CD4-positive, alpha-beta memory T cell (primary cell): Measurements from ENCODE around the gene FBL. TPM values are rescaled to one million over a fixed set of nuclear protein-coding genes. Genes with fewer than 3 reads are reported as not detected.
A peak's percentile ranks its signal among the peaks of the same experiment; 100 is the strongest.
"Not testable (repeated sequence)": the region's sequence is repeated elsewhere in the genome, so short reads cannot be mapped to it uniquely, and the experiment has no call there.

ENCODE experiments used
- CTCF ChIA-PET: fragments of 350-600 bp; sonication (Branson Sonifier 250); formaldehyde crosslinking; loops from one replicate; lab custom pipeline; 2021; ENCODE audit warnings: inconsistent platforms; ENCODE audit not compliant: partially characterized antibody; lab: Charles Lee
- POLR2A ChIA-PET: fragments of 350-600 bp; sonication (Branson Sonifier 250); formaldehyde crosslinking; loops from one replicate; lab custom pipeline; 2021; ENCODE audit not compliant: partially characterized antibody; lab: Charles Lee
- DNase-seq, 5 donors: peaks; one replicate each; pipeline versions ENCODE4 v3.0.0 to v3.0.0-alpha.2; 2020 to 2022; ENCODE audit warnings: mixed read lengths in 1 of 5
- H3K27ac ChIP-seq: one replicate; pipeline ENCODE4 v1.7.0; 2013; ENCODE audit warnings: low read depth, low read length
- H3K27me3 ChIP-seq: 2 replicates; pipeline ENCODE4 v1.7.0; 2013; ENCODE audit warnings: mild to moderate bottlenecking, low read length, moderate library complexity; ENCODE audit not compliant: insufficient read depth
- H3K36me3 ChIP-seq: 2 replicates; pipeline ENCODE4 v1.7.0; 2013; ENCODE audit warnings: mild to moderate bottlenecking, low read length, moderate library complexity; ENCODE audit not compliant: insufficient read depth
- H3K4me1 ChIP-seq: 2 replicates; pipeline ENCODE4 v1.7.0; 2013; ENCODE audit warnings: mild to moderate bottlenecking, low read length, moderate library complexity; ENCODE audit not compliant: insufficient read depth
- H3K4me3 ChIP-seq, 2 donors: one replicate each; pipeline ENCODE4 v1.7.0; 2013; ENCODE audit warnings: low read length in 2 of 2, mild to moderate bottlenecking in 1 of 2
- H3K9me3 ChIP-seq, 2 donors: one replicate each; pipeline ENCODE4 v1.7.0; 2013; ENCODE audit warnings: low read length in 2 of 2, control low read depth in 1 of 2; ENCODE audit not compliant: control insufficient read depth in 1 of 2
- H3K27ac Mint-ChIP-seq, 7 donors: one replicate each; pipeline ENCODE4 v1.8.0; 2020 to 2021; ENCODE audit warnings: mixed read lengths in 7 of 7, mild to moderate bottlenecking in 6 of 7, inconsistent platforms in 3 of 7, moderate library complexity in 3 of 7
- H3K27me3 Mint-ChIP-seq, 2 donors: one replicate each; pipeline ENCODE4 v1.8.0; 2020 to 2021; ENCODE audit warnings: mixed read lengths in 2 of 2
- H3K36me3 Mint-ChIP-seq, 2 donors: one replicate each; pipeline ENCODE4 v1.8.0; 2020 to 2021; ENCODE audit warnings: mixed read lengths in 2 of 2, inconsistent platforms in 1 of 2, mild to moderate bottlenecking in 1 of 2
- H3K4me1 Mint-ChIP-seq, 4 donors: one replicate each; pipeline ENCODE4 v1.8.0; 2020 to 2021; ENCODE audit warnings: mixed read lengths in 4 of 4, mild to moderate bottlenecking in 1 of 4
- H3K4me3 Mint-ChIP-seq, 8 donors: one replicate each; pipeline ENCODE4 v1.8.0; 2020 to 2021; ENCODE audit warnings: mixed read lengths in 8 of 8, mild to moderate bottlenecking in 7 of 8, moderate library complexity in 6 of 8, inconsistent platforms in 3 of 8
- H3K9me3 Mint-ChIP-seq, 8 donors: one replicate each; pipeline ENCODE4 v1.8.0; 2020 to 2021; ENCODE audit warnings: mixed read lengths in 8 of 8, mild to moderate bottlenecking in 5 of 8, inconsistent platforms in 3 of 8, moderate library complexity in 1 of 8
- intact Hi-C: fragments of 100-400 bp; cut with micrococcal nuclease; formaldehyde crosslinking; loops from one replicate; pipeline ENCODE4 v1.15.1; 2023
- polyA plus RNA-seq, 2 donors: library from polyadenylated mRNA; unstranded; fragments of 300-500 nt; fragmentation: Illumina TruSeq; gene quantifications; one replicate each; pipeline ENCODE4 v1.2.3, GENCODE V29; 2021
- total RNA-seq, 2 experiments: library from RNA; stranded (reverse); gene quantifications; one replicate each; pipeline ENCODE4 v1.2.3, GENCODE V29; 2021

Gene FBL
- total and polyA plus RNA-seq, 4 experiments from 2014 or later, result 173 to 295 (median 228) TPM

GRCh38 chr19:39811064-39811463 lies 35.1 kb downstream of the FBL start:
- CTCF ChIA-PET, result interaction anchor here (0.7 to 1.1 kb wide), 2 partner anchors 19 to 40 kb away, joined by 3 to 4 read pairs; no protein-coding TSS in a partner anchor
- Histone ChIP-seq H3K36me3 (no peaks in the 10 kb centered on the region), H3K27me3 (no peaks in the 10 kb centered on the region), H3K4me1 (no peaks in the 10 kb centered on the region), H3K27ac (no peak overlapping the region), H3K4me3 (no peak overlapping the region), H3K9me3 (no peaks in the 10 kb centered on the region)
- Mint-ChIP-seq H3K27ac (no peak overlapping the region), H3K4me3 (no peak overlapping the region), H3K4me1 (peaks cover 0 to 3% (median 0%) of the 10 kb centered on the region in 4 donors), H3K27me3 (peaks cover 0 to 1% of the 10 kb centered on the region in 2 donors), H3K36me3 (peaks cover 5 to 12% of the 10 kb centered on the region in 2 donors), H3K9me3 (peaks cover 0 to 2% (median 0%) of the 10 kb centered on the region in 8 donors)
- POLR2A ChIA-PET, result no interaction called here
- intact Hi-C loops, result no loop called here
- DNase-seq, result no peak

- H3K36me3 Mint-ChIP-seq, result peaks cover 3 to 8% of the 10 kb centered on the region in 2 donors
- ChIA-PET CTCF (interaction anchor here (1.1 kb wide), 1 partner anchor 18 kb away, joined by 4 read pairs; no protein-coding TSS in a partner anchor), POLR2A (no interaction called here)
- no peaks in the 10 kb centered on the region for H3K4me1 ChIP-seq
- intact Hi-C loops, result no loop called here
- H3K9me3 ChIP-seq, result no peaks in the 10 kb centered on the region
- peaks cover 2 to 3% of the 10 kb centered on the region in 2 donors for H3K27me3 Mint-ChIP-seq
- H3K9me3 Mint-ChIP-seq, result peaks cover 0 to 2% (median 0%) of the 10 kb centered on the region in 8 donors
- H3K4me3 ChIP-seq, result no peak overlapping the region
- H3K27ac ChIP-seq, result no peak overlapping the region
- DNase-seq, result no peak
- H3K4me3 Mint-ChIP-seq, result no peak overlapping the region
- H3K4me1 Mint-ChIP-seq, result peaks cover 0 to 3% (median 0%) of the 10 kb centered on the region in 4 donors
- no peaks in the 10 kb centered on the region for H3K27me3 ChIP-seq
- no peak overlapping the region for H3K27ac Mint-ChIP-seq
- H3K36me3 ChIP-seq, result no peaks in the 10 kb centered on the region
These were observed 35.8 kb downstream of the FBL start for GRCh38 chr19:39810424-39810823.

- Histone ChIP-seq H3K36me3 (no peaks in the 10 kb centered on the region), H3K4me1 (no peaks in the 10 kb centered on the region), H3K27ac (no peak overlapping the region), H3K9me3 (no peaks in the 10 kb centered on the region), H3K27me3 (no peaks in the 10 kb centered on the region), H3K4me3 (no peak overlapping the region)
- H3K27ac Mint-ChIP-seq, result no peak overlapping the region
- intact Hi-C loops, result no loop called here
- peaks cover 2 to 4% of the 10 kb centered on the region in 2 donors for H3K27me3 Mint-ChIP-seq
- POLR2A ChIA-PET, result no interaction called here
- H3K9me3 Mint-ChIP-seq, result peaks cover 0 to 2% (median 0%) of the 10 kb centered on the region in 8 donors
- H3K4me3 Mint-ChIP-seq, result no peak overlapping the region
- peaks cover 3 to 8% of the 10 kb centered on the region in 2 donors for H3K36me3 Mint-ChIP-seq
- H3K4me1 Mint-ChIP-seq, result peaks cover 0 to 3% (median 0%) of the 10 kb centered on the region in 4 donors
- no peak for DNase-seq
- CTCF ChIA-PET, result interaction anchor here (1.5 kb wide), 1 partner anchor 17 kb away, joined by 6 read pairs; no protein-coding TSS in a partner anchor
These were observed 36.8 kb downstream of the FBL start for GRCh38 chr19:39809368-39809767.

GRCh38 chr19:39808688-39809087 lies 37.5 kb downstream of the FBL start:
- ChIA-PET POLR2A (interaction anchor here (1.1 kb wide), 1 partner anchor 25 kb away, joined by 5 read pairs; the partner anchor contains the start of gene DYRK1B), CTCF (interaction anchor here (1.5 kb wide), 1 partner anchor 16 kb away, joined by 6 read pairs; no protein-coding TSS in a partner anchor)
- H3K27ac Mint-ChIP-seq, H3K9me3 ChIP-seq, H3K4me3 Mint-ChIP-seq, H3K36me3 ChIP-seq, H3K27ac ChIP-seq, H3K36me3 Mint-ChIP-seq, H3K9me3 Mint-ChIP-seq, intact Hi-C loops, DNase-seq, H3K27me3 Mint-ChIP-seq, H3K27me3 ChIP-seq, H3K4me1 ChIP-seq, H3K4me3 ChIP-seq, H3K4me1 Mint-ChIP-seq: not testable (repeated sequence)

- Mint-ChIP-seq H3K4me1 (no peaks in the 10 kb centered on the region), H3K4me3 (no peak overlapping the region), H3K27ac (peak overlapping the region in 1 of 7 donors; percentile 79), H3K36me3 (peaks cover 0 to 3% of the 10 kb centered on the region in 2 donors), H3K27me3 (peaks cover 4 to 9% of the 10 kb centered on the region in 2 donors), H3K9me3 (peaks cover 0 to 2% (median 0%) of the 10 kb centered on the region in 8 donors)
- Histone ChIP-seq H3K36me3 (no peaks in the 10 kb centered on the region), H3K27me3 (no peaks in the 10 kb centered on the region), H3K4me3 (no peak overlapping the region), H3K27ac (no peak overlapping the region), H3K4me1 (no peaks in the 10 kb centered on the region), H3K9me3 (no peaks in the 10 kb centered on the region)
- ChIA-PET CTCF (interaction anchor here (2.2 kb wide), 1 partner anchor 15 kb away, joined by 11 read pairs; no protein-coding TSS in a partner anchor), POLR2A (interaction anchor here (1.1 kb wide), 1 partner anchor 26 kb away, joined by 5 read pairs; the partner anchor contains the start of gene DYRK1B)
- intact Hi-C loops, result no loop called here
- no peak for DNase-seq
These were observed 38.3 kb downstream of the FBL start for GRCh38 chr19:39807846-39808364.

GRCh38 chr19:39805104-39805503 lies 41.1 kb downstream of the FBL start:
- Histone ChIP-seq H3K4me1 (no peaks in the 10 kb centered on the region), H3K9me3 (no peaks in the 10 kb centered on the region), H3K36me3 (no peaks in the 10 kb centered on the region), H3K27me3 (no peaks in the 10 kb centered on the region), H3K27ac (no peak overlapping the region), H3K4me3 (no peak overlapping the region)
- H3K27ac Mint-ChIP-seq, result no peak overlapping the region
- POLR2A ChIA-PET, result no interaction called here
- H3K36me3 Mint-ChIP-seq, result no peaks in the 10 kb centered on the region
- no peak overlapping the region for H3K4me3 Mint-ChIP-seq
- no peaks in the 10 kb centered on the region for H3K4me1 Mint-ChIP-seq
- CTCF ChIA-PET, result interaction anchor here (1.3 kb wide), 1 partner anchor 39 kb away, joined by 4 read pairs; no protein-coding TSS in a partner anchor
- peaks cover 0 to 2% (median 0%) of the 10 kb centered on the region in 8 donors for H3K9me3 Mint-ChIP-seq
- intact Hi-C loops, result no loop called here
- peaks cover 7 to 14% of the 10 kb centered on the region in 2 donors for H3K27me3 Mint-ChIP-seq
- DNase-seq, result no peak

GRCh38 chr19:39802958-39803357 lies 43.2 kb downstream of the FBL start:
- H3K4me1 Mint-ChIP-seq, result no peaks in the 10 kb centered on the region
- H3K27me3 ChIP-seq, result no peaks in the 10 kb centered on the region
- intact Hi-C loops, result no loop called here
- H3K27ac Mint-ChIP-seq, result no peak overlapping the region
- ChIA-PET POLR2A (no interaction called here), CTCF (interaction anchor here (0.8 to 3.6 kb wide), 3 partner anchors 11 to 43 kb away, joined by 3 to 18 read pairs (median 4); no protein-coding TSS in a partner anchor)
- no peaks in the 10 kb centered on the region for H3K4me1 ChIP-seq
- DNase-seq, result no peak
- no peak overlapping the region for H3K4me3 ChIP-seq
- H3K9me3 Mint-ChIP-seq, result no peaks in the 10 kb centered on the region
- peaks cover 7 to 14% of the 10 kb centered on the region in 2 donors for H3K27me3 Mint-ChIP-seq
- no peaks in the 10 kb centered on the region for H3K36me3 ChIP-seq
- H3K4me3 Mint-ChIP-seq, result no peak overlapping the region
- H3K9me3 ChIP-seq, result no peaks in the 10 kb centered on the region
- H3K27ac ChIP-seq, result no peak overlapping the region
- no peaks in the 10 kb centered on the region for H3K36me3 Mint-ChIP-seq
